H1 (cell line): ENCODE measurements around the gene ACSF3. TPM values are rescaled to one million over a fixed set of nuclear protein-coding genes. Genes with fewer than 3 reads are reported as not detected.

Experiments
- CTCF ChIA-PET: fragments of 300-600 bp; sonication (Branson Sonifier 250); formaldehyde crosslinking; loops from one replicate; lab custom pipeline; 2021; ENCODE audit not compliant: partially characterized antibody; lab: Charles Lee
- POLR2A ChIA-PET: fragments of 300-600 bp; sonication (Branson Sonifier 250); formaldehyde crosslinking; loops from one replicate; lab custom pipeline; 2021; ENCODE audit warnings: inconsistent platforms; ENCODE audit not compliant: partially characterized antibody; lab: Charles Lee
- DNase-seq, 2 experiments: peaks; one replicate each; pipeline versions ENCODE4 v3.0.0 to v3.0.0-alpha.2; 2010 to 2022; ENCODE audit warnings: low spot score in 2 of 2, low read depth in 1 of 2, mixed read lengths in 1 of 2
- FAIRE-seq: peaks from 2 replicates; lab custom pipeline; 2011; peaks lifted over from hg19 to GRCh38; lab: Jason Lieb, UNC
- H2AFZ ChIP-seq: 2 replicates; pipeline ENCODE4 v1.8.1; 2012; ENCODE audit warnings: low read length, inconsistent platforms
- H2AK5ac ChIP-seq: 2 replicates; pipeline ENCODE4 v1.6.1; 2013; ENCODE audit warnings: low read depth, low read length
- H2BK120ac ChIP-seq: replicated peaks from 2 replicates; pipeline ENCODE3; 2013; ENCODE audit warnings: low read depth, low read length, inconsistent platforms
- H2BK12ac ChIP-seq: 2 replicates; pipeline ENCODE4 v1.6.1; 2013; ENCODE audit warnings: low read depth, low read length
- H2BK15ac ChIP-seq: 2 replicates; pipeline ENCODE4 v1.6.1; 2013; ENCODE audit warnings: low read length
- H2BK20ac ChIP-seq: 2 replicates; pipeline ENCODE4 v1.6.1; 2013; ENCODE audit warnings: low read length
- H2BK5ac ChIP-seq: 2 replicates; pipeline ENCODE4 v1.6.1; 2013; ENCODE audit warnings: low read depth, low read length
- H3K14ac ChIP-seq: 2 replicates; pipeline ENCODE4 v1.6.1; 2013; ENCODE audit warnings: inconsistent platforms; ENCODE audit not compliant: insufficient read length
- H3K18ac ChIP-seq: 2 replicates; pipeline ENCODE4 v1.6.1; 2013; ENCODE audit warnings: low read length; ENCODE audit errors: extremely low read depth
- H3K23ac ChIP-seq: 2 replicates; pipeline ENCODE4 v1.6.1; 2013; ENCODE audit warnings: inconsistent platforms; ENCODE audit not compliant: insufficient read length
- H3K23me2 ChIP-seq: 2 replicates; pipeline ENCODE4 v1.6.1; 2013; ENCODE audit warnings: low read depth, low read length
- H3K27ac ChIP-seq: 2 replicates; pipeline ENCODE4 v1.6.1; 2011; ENCODE audit warnings: low read depth, low read length, inconsistent platforms
- H3K27me3 ChIP-seq, 4 experiments: replicated peaks in 1 of 4; 1 replicate in 1 of 4; 2 replicates in 3 of 4; pipeline versions ENCODE4 v1.6.1 to v1.8.1; 2011 to 2013; ENCODE audit warnings: low read length in 3 of 4, mild to moderate bottlenecking in 3 of 4, inconsistent platforms in 2 of 4, mixed read lengths in 2 of 4, moderate library complexity in 1 of 4; ENCODE audit not compliant: control insufficient read depth in 3 of 4, insufficient read depth in 3 of 4; ENCODE audit errors: extremely low read depth in 1 of 4
- H3K36me3 ChIP-seq, 4 experiments: 2 replicates each; pipeline versions ENCODE4 v1.6.1 to v1.8.1; 2011 to 2013; ENCODE audit warnings: mild to moderate bottlenecking in 4 of 4, low read length in 3 of 4, moderate library complexity in 2 of 4, control low read depth in 1 of 4, inconsistent platforms in 1 of 4; ENCODE audit not compliant: insufficient read depth in 4 of 4, control insufficient read depth in 2 of 4
- H3K4ac ChIP-seq: replicated peaks from 2 replicates; pipeline ENCODE3; 2013; ENCODE audit warnings: low read length, low read depth, mixed read lengths, inconsistent platforms; ENCODE audit not compliant: insufficient read length
- H3K4me1 ChIP-seq, 4 experiments: replicated peaks in 1 of 4; 1 replicate in 1 of 4; 2 replicates in 3 of 4; pipeline versions ENCODE4 v1.6.1 to v1.8.1; 2011 to 2013; ENCODE audit warnings: low read length in 3 of 4, inconsistent platforms in 2 of 4, mixed read lengths in 1 of 4; ENCODE audit not compliant: insufficient read depth in 4 of 4, control insufficient read depth in 3 of 4
- H3K4me2 ChIP-seq, 2 experiments: 2 replicates each; pipeline versions ENCODE4 v1.6.1 to v1.8.1; 2011 to 2013; ENCODE audit warnings: low read depth in 2 of 2, low read length in 2 of 2, control low read depth in 1 of 2, inconsistent platforms in 1 of 2, mild to moderate bottlenecking in 1 of 2; ENCODE audit not compliant: insufficient read depth in 1 of 2
- H3K4me3 ChIP-seq, 4 experiments: fragments of 200-600, 300-600 bp in 1 of 4; sonication (generic), shearing (Covaris generic), sonication (Bioruptor Twin) in 1 of 4; 2 replicates each; pipeline versions ENCODE4 v1.5.1 to v1.8.1; 2011 to 2016; ENCODE audit warnings: low read length in 4 of 4, low read depth in 3 of 4, control low read depth in 2 of 4, inconsistent platforms in 2 of 4, mild to moderate bottlenecking in 2 of 4, mixed read lengths in 1 of 4, moderate library complexity in 1 of 4; ENCODE audit not compliant: insufficient read depth in 2 of 4; ENCODE audit errors: extremely low read depth in 1 of 4
- H3K56ac ChIP-seq: replicated peaks from 2 replicates; pipeline ENCODE3; 2013; ENCODE audit warnings: low read depth, mild to moderate bottlenecking, mixed read lengths, low read length, inconsistent platforms; ENCODE audit not compliant: insufficient read length
- H3K79me1 ChIP-seq: 2 replicates; pipeline ENCODE4 v1.6.1; 2013; ENCODE audit warnings: low read depth, low read length, control low read depth
- H3K79me2 ChIP-seq, 2 experiments: 2 replicates each; pipeline versions ENCODE4 v1.6.1 to v1.8.1; 2012 to 2013; ENCODE audit warnings: low read length in 2 of 2, mild to moderate bottlenecking in 2 of 2, inconsistent platforms in 1 of 2; ENCODE audit not compliant: insufficient read depth in 2 of 2, control insufficient read depth in 1 of 2
- H3K9ac ChIP-seq, 4 experiments: replicated peaks in 1 of 4; 1 replicate in 1 of 4; 2 replicates in 3 of 4; pipeline versions ENCODE4 v1.6.1 to v1.8.1; 2011 to 2013; ENCODE audit warnings: low read depth in 3 of 4, low read length in 3 of 4, control low read depth in 2 of 4, mild to moderate bottlenecking in 2 of 4, moderate library complexity in 2 of 4, inconsistent platforms in 1 of 4; ENCODE audit errors: extremely low read depth in 1 of 4
- H3K9me3 ChIP-seq, 2 experiments: 2 replicates each; pipeline versions ENCODE4 v1.6.1 to v1.8.1; 2012 to 2013; ENCODE audit warnings: mild to moderate bottlenecking in 2 of 2, moderate library complexity in 2 of 2, control low read depth in 1 of 2, inconsistent platforms in 1 of 2, low read depth in 1 of 2, low read length in 1 of 2, mixed read lengths in 1 of 2; ENCODE audit not compliant: insufficient read depth in 2 of 2
- H4K20me1 ChIP-seq, 2 experiments: replicated peaks in 1 of 2; 2 replicates each; pipeline versions ENCODE3 to v1.8.1; 2011 to 2013; ENCODE audit warnings: inconsistent platforms in 2 of 2, low read length in 2 of 2, mild to moderate bottlenecking in 1 of 2; ENCODE audit not compliant: insufficient read depth in 2 of 2, control insufficient read depth in 1 of 2
- H4K5ac ChIP-seq: 2 replicates; pipeline ENCODE4 v1.6.1; 2013; ENCODE audit warnings: low read length, low read depth, mixed read lengths, inconsistent platforms; ENCODE audit not compliant: insufficient read length
- H4K8ac ChIP-seq: 2 replicates; pipeline ENCODE4 v1.8.0; 2013; ENCODE audit warnings: mild to moderate bottlenecking, moderate library complexity, low read length, inconsistent platforms; ENCODE audit not compliant: insufficient read depth; ENCODE audit errors: extremely low read depth
- H4K91ac ChIP-seq: replicated peaks from 2 replicates; pipeline ENCODE3; 2013; ENCODE audit warnings: low read length, mixed read lengths, inconsistent platforms; ENCODE audit not compliant: insufficient read length
- ATF3 ChIP-seq: IDR thresholded peaks from 2 replicates; pipeline ENCODE4 v1.6.1; 2011; ENCODE audit warnings: low read depth, mild to moderate bottlenecking, low read length; ENCODE audit not compliant: insufficient read depth
- CTCF ChIP-seq, 3 experiments: IDR thresholded peaks; 1 replicate in 2 of 3; 2 replicates in 1 of 3; pipeline versions ENCODE4 v1.5.1 to v1.6.1; 2011; ENCODE audit warnings: low read length in 3 of 3, mild to moderate bottlenecking in 3 of 3, inconsistent platforms in 2 of 3, low read depth in 1 of 3, moderate library complexity in 1 of 3; ENCODE audit not compliant: insufficient read depth in 1 of 3; ENCODE audit errors: control extremely low read depth in 1 of 3
- EZH2 ChIP-seq: fragments of 200-600 bp; sonication (generic); IDR thresholded peaks from 2 replicates; pipeline ENCODE4 v1.7.1; 2012; ENCODE audit warnings: low read depth, mild to moderate bottlenecking, moderate library complexity, low read length, inconsistent platforms; ENCODE audit not compliant: severe bottlenecking
- HDAC2 ChIP-seq, 2 experiments: fragments of 300-600 bp in 1 of 2; sonication (generic) in 1 of 2; IDR thresholded peaks; 2 replicates each; pipeline ENCODE4 v1.6.1; 2011 to 2012; ENCODE audit warnings: low read depth in 2 of 2, low read length in 2 of 2, mild to moderate bottlenecking in 2 of 2, moderate library complexity in 2 of 2, borderline replicate concordance in 1 of 2, inconsistent platforms in 1 of 2
- NRF1 ChIP-seq: IDR thresholded peaks from 2 replicates; pipeline ENCODE4 v1.6.1; 2011; ENCODE audit warnings: mild to moderate bottlenecking, low read depth, low read length, improper control_type of control experiment
- PHF8 ChIP-seq: fragments of 200-600 bp; sonication (generic); conservative IDR thresholded peaks from 2 replicates; pipeline ENCODE4 v1.7.1; 2012; ENCODE audit warnings: low read depth, mild to moderate bottlenecking, inconsistent platforms, low read length, moderate library complexity
- RAD21 ChIP-seq, 2 experiments: IDR thresholded peaks in 1 of 2; conservative IDR thresholded peaks in 1 of 2; 2 replicates each; pipeline ENCODE4 v1.6.1; 2011; ENCODE audit warnings: low read depth in 2 of 2, low read length in 2 of 2, improper control_type of control experiment in 1 of 2, inconsistent platforms in 1 of 2, mild to moderate bottlenecking in 1 of 2, moderate library complexity in 1 of 2
- WGBS, 2 experiments: shearing (Covaris generic) in 1 of 2; methylation state at CpG; one replicate each; pipeline versions ENCODE4 v1.1.6 to v1.1.7; 2013 to 2015; ENCODE audit warnings: low lambda C conversion rate in 2 of 2, mixed read lengths in 2 of 2, inconsistent platforms in 1 of 2, low coverage in 1 of 2, missing lambda C conversion rate in 1 of 2; ENCODE audit not compliant: insufficient replicate concordance in 2 of 2, insufficient coverage in 1 of 2, insufficient read length in 1 of 2; ENCODE audit errors: extremely low coverage in 1 of 2, missing lambda C conversion rate in 1 of 2; 5-methylcytosine and 5-hydroxymethylcytosine counted together
- polyA plus RNA-seq, 7 experiments: library from polyadenylated mRNA; depleted of rRNA in 3 of 7; stranded (reverse) in 5 of 7; unstranded in 2 of 7; fragments of >200 nt in 5 of 7; fragments of 200-250 nt in 2 of 7; gene quantifications; 1 replicate in 5 of 7; 2 replicates in 1 of 7; 4 replicates in 1 of 7; pipeline versions ENCODE4 v1.2.1 to v1.2.3, GENCODE V29; 2011 to 2013; ENCODE audit warnings: missing spikeins in 2 of 7, mixed read lengths in 2 of 7
- total RNA-seq: library from RNA; stranded (reverse); fragmentation: NEBNext Ultra II Directional; extraction: Animal tissue kit (Norgen Biotek cat#: 25700); gene quantifications from 2 replicates; pipeline ENCODE4 v1.2.1, GENCODE V29; 2021

Gene ACSF3
- total and polyA plus RNA-seq, 2 of the 8 experiments (the other 6 are each of a cell fraction or from before 2014, with no cell fraction given), result 15.6 to 22.9 TPM

GRCh38 chr16:89071686-89072547, 21.7 kb upstream of the ACSF3 start:
- Histone ChIP-seq H2BK15ac (no peak overlapping the region), H4K91ac (no peak overlapping the region), H3K4me3 (no peak overlapping the region), H3K4me2 (no peak overlapping the region), H3K56ac (no peak overlapping the region), H4K20me1 (peaks cover 0 to 4% of the 10 kb centered on the region in 2 experiments), H3K79me2 (no peaks in the 10 kb centered on the region), H3K79me1 (no peaks in the 10 kb centered on the region), H3K9me3 (peaks cover 38 to 46% of the 10 kb centered on the region in 2 experiments), H2AK5ac (no peak overlapping the region), H4K5ac (no peak overlapping the region), H3K9ac (no peak overlapping the region), H3K23ac (no peak overlapping the region), H3K23me2 (peaks cover 9% of the 10 kb centered on the region; the same call in 1 of the 2 replicates), H3K36me3 (no peaks in the 10 kb centered on the region), H3K4me1 (no peaks in the 10 kb centered on the region), H2BK12ac (no peak overlapping the region), H3K14ac (no peak overlapping the region), H4K8ac (peak overlapping the region; percentile 57; the same call in 1 of the 2 replicates), H3K27ac (no peak overlapping the region), H2AFZ (no peak overlapping the region), H3K27me3 (no peaks in the 10 kb centered on the region), H2BK20ac (no peak overlapping the region), H2BK120ac (no peak overlapping the region), H3K18ac (no peak overlapping the region), H2BK5ac (no peak overlapping the region), H3K4ac (no peak overlapping the region)
- ChIA-PET CTCF (interaction anchor here (1.0 to 1.3 kb wide), 4 partner anchors 16 to 214 kb away, joined by 3 to 5 read pairs (median 4); no protein-coding TSS in a partner anchor), POLR2A (no interaction called here)
- FAIRE-seq (no peak), DNase-seq (no peak)
- 87% methylated on average over 30 of the region's 30 CpGs; no CpG with 5 or more reads in 1 of the 2 experiments for WGBS, 2 experiments
- TF ChIP-seq ATF3, result no peak
- TF ChIP-seq RAD21 (IDR thresholded peaks at IDR 0.05 in 1 of 2, conservative IDR thresholded peaks at IDR 0.05 in 1 of 2; ENCODE audit: low read depth in 2 of 2, low read length in 2 of 2), result 0 out of 4 replicates have a peak, but pooled peaks have one; percentile 2 to 7
- no peak for TF ChIP-seq NRF1
- no peak for TF ChIP-seq PHF8
- no peak for TF ChIP-seq HDAC2 (IDR thresholded peaks at IDR 0.05; ENCODE audit: borderline replicate concordance in 1 of 2, low read depth in 2 of 2, low read length in 2 of 2)
- TF ChIP-seq CTCF (IDR thresholded peaks at IDR 0.05; ENCODE audit: control extremely low read depth in 1 of 3, insufficient read depth in 1 of 3, low read depth in 1 of 3, low read length in 3 of 3), result peak in 1 of 3 experiments; percentile 1; a peak in 1 of 4 replicates
- no peak for TF ChIP-seq EZH2
